Amniotic stem cell (primary cell): Measurements from ENCODE around the gene RETREG2.

Experiments used
- DNase-seq: peaks from one replicate; lab custom pipeline; 2025; lab: John Stamatoyannopoulos, UW

RETREG2 gene

GRCh38 chr2:219177552-219178376 lies at the start of gene RETREG2:
Gene RETREG2, plus strand, starts transcription at chr2:219178275. Its CDS starts 78 bp downstream, at chr2:219178353.
- peak; percentile 80 for DNase-seq

DNA sequence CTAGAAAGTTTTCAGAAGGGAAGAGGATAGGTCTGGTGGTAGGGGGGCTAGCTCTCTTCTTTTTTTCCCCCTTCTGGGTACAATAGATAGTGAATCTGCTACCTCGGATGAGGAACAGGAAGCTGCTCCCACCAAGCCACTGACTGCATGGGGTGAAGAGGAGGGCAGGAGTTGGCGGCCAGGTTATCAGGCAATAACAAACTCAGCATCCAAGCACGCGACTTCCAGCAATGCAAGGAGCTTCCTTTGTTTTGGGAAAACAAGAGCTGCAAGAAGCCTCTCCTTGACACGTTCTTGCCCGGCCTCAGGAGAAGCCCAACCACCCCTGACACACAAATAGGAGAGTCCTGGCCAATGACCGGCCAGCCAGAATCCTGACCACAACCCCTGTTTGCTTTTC lies 49.7 kb upstream of the RETREG2 start:
- no peak for DNase-seq

GRCh38 chr2:219129589-219129988 lies 48.5 kb upstream of the RETREG2 start:
- no peak for DNase-seq

DNA sequence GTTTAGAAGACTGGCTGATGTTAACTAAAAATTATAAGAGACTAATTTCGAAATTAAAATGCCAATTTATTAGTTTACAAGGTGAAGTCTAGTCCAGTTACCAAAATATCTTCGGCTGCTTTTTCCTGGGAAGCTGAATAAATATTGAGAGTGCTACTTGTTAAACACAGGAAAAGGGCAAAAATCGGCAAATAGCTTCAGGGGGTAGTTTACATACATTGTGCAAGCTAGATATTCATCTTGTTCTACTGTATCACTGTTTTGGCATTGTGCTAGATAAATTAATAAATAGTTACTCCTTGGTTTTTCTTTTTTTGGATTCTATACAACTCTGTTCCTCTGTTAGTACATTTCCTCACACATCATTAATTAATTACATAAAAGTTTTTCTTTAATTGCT lies 46.7 kb upstream of the RETREG2 start:
- no peak for DNase-seq

- no peak for DNase-seq
These were observed 46.3 kb upstream of the RETREG2 start for GRCh38 chr2:219131744-219132143.

DNA sequence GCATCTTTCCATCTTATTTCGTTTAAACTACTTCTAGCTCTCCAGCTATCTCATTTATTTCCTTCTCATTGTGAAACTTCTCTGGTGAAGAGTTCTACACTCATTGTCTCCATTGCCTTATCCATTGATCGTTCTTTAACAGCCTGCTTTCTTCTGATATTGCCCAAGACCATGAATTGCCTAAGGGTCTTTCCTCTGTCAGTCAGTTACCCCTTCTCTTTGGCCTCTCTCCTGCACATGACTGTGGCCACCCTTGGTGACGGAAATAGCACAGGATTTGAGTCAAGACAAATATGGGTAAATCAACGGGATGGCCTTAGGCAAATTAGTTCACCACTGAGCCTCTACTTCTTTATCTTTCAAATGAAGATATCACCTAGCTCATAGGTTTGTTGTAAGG lies 44.1 kb upstream of the RETREG2 start:
- no peak for DNase-seq

- no peak for DNase-seq
These were observed 37.4 kb upstream of the RETREG2 start for GRCh38 chr2:219140722-219141121.

DNA sequence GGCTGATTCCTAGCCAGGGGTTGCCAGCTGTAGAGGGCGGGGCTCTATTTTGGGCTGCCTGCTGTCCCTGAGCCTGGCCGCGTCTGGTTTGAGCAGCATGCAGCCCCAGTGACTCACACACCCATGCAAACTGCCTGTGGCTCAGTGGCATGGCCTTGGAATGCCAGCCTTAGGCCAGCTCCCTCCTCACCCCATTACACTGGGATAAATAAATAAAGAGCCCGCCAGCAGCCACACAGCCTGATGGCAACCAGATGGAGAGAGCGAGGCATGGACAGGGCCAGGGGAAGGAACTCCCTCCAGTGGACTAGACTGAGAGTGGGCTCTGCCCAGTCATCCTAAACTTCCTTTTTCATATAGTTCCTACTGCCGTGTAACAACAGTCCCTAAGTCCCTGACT lies 35.7 kb upstream of the RETREG2 start:
- peak; percentile 74 for DNase-seq

- DNase-seq = no peak
These were observed 28.4 kb upstream of the RETREG2 start for GRCh38 chr2:219149667-219150066.

- peak; percentile 78 for DNase-seq
These were observed 22.9 kb upstream of the RETREG2 start for GRCh38 chr2:219155054-219155644.

GRCh38 chr2:219157396-219157795 lies 20.7 kb upstream of the RETREG2 start:
- DNase-seq = no peak

DNA sequence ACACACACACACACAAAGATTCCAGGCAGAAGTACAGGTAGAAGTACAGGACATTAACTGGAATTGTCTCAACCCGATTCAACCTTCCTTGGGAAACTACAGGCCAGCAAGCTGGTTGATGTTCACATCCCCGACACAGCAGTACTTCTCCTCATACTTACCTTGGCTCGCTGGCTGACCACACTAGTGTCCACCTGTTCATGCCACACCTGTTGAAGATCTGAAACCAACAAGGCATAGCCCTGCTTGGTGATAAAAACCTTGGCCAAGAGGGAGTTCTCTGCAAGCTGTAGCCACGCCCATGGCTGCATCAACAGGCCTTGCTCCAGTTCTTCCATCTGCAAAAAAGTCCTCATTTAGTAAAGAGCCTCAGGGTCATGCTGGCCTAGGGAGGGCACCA lies 20.1 kb upstream of the RETREG2 start:
- DNase-seq = no peak

GRCh38 chr2:219158586-219158985 lies 19.5 kb upstream of the RETREG2 start:
- DNase-seq = no peak

GRCh38 chr2:219159771-219160185 lies 18.3 kb upstream of the RETREG2 start:
- DNase-seq = no peak

DNA sequence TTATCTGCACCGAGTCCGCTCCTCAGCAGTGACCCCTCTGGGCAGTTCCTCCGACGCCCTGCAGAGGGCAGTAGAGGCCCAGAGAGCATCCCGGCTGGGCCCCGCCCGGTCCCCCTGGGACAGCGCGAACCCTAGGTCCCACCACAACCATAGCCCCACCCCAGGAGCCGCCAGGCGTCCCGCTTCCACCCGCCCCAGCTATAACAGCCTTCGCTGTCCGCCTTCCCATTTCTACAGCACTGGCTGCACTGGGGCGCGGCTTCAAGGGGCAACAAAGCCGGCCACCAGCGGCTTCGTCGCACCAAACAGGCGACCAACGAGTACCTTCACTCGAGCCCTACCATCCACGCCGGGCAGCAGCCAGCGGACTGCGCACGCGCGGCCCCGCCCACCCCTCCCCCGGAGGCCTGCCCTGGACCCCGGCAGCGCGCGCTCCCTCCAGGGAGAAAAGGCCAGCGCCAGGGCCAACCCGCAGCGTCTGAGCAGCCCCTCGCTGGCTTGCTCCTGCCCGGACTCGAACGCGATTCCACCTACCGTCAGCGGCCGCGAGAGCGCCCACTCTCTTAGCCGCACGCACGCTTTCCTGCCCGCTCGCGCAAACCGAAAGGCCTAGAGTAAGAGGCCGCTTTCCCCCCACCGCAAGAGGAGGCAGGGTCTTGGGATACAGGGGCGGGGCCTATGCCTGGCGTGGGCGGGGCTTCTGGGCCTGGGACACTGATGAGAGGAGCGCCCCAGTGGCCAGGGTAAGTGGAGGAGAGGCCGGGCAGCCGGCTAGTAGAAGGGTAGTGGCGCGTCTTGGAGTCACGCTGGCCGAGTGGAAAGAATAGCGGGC lies 17.7 kb upstream of the RETREG2 start, which contains the start of gene NHEJ1:
NHEJ1 (minus strand) TSS at position 630 of the 832 bp plus-strand sequence. CDS start 2,453 bp downstream, outside the sequence.
- peak; percentile 87 for DNase-seq

GRCh38 chr2:219161097-219161496 lies 17.0 kb upstream of the RETREG2 start:
- no peak for DNase-seq

DNA sequence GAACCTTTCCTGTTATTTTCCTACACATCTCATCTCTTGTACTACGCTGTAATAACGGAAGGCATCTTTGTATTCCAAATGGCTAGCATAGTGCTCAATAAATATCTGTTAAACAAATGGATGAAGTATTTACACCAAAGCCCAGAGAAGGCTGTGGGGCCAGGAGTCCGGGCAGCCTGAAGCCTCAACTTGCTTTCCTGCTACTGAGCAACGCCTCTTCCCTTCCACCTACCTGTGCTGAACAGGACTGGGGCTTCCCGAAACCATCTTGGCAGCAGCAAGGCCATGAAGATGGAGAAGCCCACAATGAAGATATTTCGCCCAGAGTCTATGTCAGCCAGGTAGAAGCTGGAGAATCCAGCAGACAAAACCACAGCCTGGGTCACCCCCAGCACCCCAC lies 14.9 kb upstream of the RETREG2 start:
- no peak for DNase-seq

DNA sequence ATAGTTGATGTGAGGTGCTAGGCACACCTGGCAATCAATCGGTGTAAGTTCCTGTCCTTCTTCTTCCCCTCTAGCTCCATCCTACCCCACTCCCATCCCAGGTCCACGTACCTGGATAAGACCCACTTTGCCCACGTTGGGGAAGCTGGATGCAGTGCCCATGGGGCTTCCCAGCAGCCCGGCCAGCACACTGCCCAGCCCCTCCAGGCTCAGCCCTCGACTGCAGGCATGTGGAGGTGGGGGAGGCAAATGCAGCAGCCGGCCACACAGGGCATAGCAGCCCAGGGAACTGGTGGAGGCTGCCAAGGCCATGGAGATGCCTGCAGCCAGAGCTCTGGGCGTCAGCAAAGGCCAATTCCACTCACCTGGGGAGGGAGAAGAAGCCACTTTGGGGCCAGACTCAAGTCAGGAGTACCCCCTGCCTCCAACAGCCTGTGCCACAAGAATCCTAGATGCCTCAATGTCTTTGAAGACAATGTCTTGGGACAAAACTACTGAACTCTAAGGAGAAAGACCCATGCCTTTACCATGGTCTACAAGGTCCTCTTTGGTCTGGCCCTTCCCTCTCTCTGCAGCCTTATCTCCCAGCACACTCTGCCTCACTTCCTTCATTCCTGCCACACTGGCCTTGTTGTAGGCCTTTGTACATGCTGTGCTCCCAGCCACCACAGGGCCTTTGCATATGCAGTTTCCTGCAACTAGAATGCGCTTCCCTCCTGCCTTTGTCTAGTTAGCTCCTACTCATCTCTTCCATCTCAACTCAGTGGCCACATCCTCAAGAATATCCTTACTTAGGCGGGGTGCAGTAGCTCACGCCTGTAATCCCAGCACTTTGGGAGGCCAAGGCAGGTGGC lies 12.8 kb upstream of the RETREG2 start:
- no peak for DNase-seq

GRCh38 chr2:219167997-219168396 lies 10.1 kb upstream of the RETREG2 start:
- DNase-seq = no peak

- DNase-seq = no peak
These were observed 9.5 kb upstream of the RETREG2 start for GRCh38 chr2:219168526-219168925.

GRCh38 chr2:219168932-219169331 lies 9.1 kb upstream of the RETREG2 start:
- no peak for DNase-seq
